HepG2 (cell line): ENCODE results near the gene DPH3.

Experiments
- EP300 ChIP-seq, 3 experiments: sonication (generic) in 1 of 3; formaldehyde crosslinking in 1 of 3; IDR thresholded peaks; 2 replicates each; pipeline versions ENCODE4 v1.5.1 to v1.6.1; 2011 to 2020; ENCODE audit warnings: low read depth in 2 of 3, low read length in 2 of 3, borderline replicate concordance in 1 of 3, improper control_type of control experiment in 1 of 3, mild to moderate bottlenecking in 1 of 3, missing genetic modification reagents in 1 of 3, moderate library complexity in 1 of 3
- TF ChIP-seq, protein P1 (sequence below): sonication (generic); formaldehyde crosslinking; conservative IDR thresholded peaks from 2 replicates; pipeline ENCODE4 v1.4.0; 2020; ENCODE audit warnings: missing genetic modification reagents

GRCh38 chr3:16305111-16305541, 40.4 kb upstream of the DPH3 start:
- TF ChIP-seq, protein P1, sequence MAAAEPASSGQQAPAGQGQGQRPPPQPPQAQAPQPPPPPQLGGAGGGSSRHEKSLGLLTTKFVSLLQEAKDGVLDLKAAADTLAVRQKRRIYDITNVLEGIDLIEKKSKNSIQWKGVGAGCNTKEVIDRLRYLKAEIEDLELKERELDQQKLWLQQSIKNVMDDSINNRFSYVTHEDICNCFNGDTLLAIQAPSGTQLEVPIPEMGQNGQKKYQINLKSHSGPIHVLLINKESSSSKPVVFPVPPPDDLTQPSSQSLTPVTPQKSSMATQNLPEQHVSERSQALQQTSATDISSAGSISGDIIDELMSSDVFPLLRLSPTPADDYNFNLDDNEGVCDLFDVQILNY: no peak
- TF ChIP-seq EP300 (IDR thresholded peaks at IDR 0.05; ENCODE audit: low read depth in 2 of 2, low read length in 2 of 2) (no peak), EP300 (CRISPR knock-in tag; IDR thresholded peaks at IDR 0.05; ENCODE audit: borderline replicate concordance) (no peak)
